Midbrain (tissue), 1 donor: ENCODE results near the gene CARMIL3.

Source experiments
- DNase-seq: peaks from one replicate; lab custom pipeline; 2025; lab: John Stamatoyannopoulos, UW

CARMIL3 gene

DNA sequence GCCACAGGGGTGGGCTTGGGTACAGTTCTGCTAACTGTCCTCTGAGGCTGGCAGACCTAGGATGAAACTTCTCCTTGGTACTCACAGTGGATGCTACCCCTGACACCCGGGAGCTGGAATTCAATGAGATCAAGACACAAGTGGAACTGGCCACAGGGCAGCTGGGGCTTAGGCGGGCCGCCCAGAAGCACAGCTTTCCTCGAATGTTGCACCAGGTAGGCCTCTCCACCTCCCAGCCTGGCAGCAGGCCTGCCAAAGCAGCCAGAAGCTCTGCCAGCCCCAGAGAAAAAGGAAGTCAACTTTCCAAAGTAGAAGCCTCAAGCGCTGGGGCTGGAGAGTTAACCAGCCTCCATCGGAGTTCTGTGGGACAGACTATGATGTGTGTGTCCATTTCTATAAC lies 65.4 kb downstream of the CARMIL3 start:
- DNase-seq, result no peak
